Activated naive CD4-positive, alpha-beta T cell treated with anti-CD3 and anti-CD28 coated beads, Interleukin-2, amount 50 U/mL, for 16 hours (primary cell): ENCODE measurements around the gene SYMPK.
"Not testable (repeated sequence)": the region's sequence is repeated elsewhere in the genome, so short reads cannot be mapped to it uniquely, and the experiment has no call there.

Source experiments
- DNase-seq: peaks from one replicate; pipeline ENCODE4 v3.0.0-alpha.2; 2020

Gene SYMPK

GRCh38 chr19:45800070-45800553 is 62.8 kb downstream of the SYMPK start:
- no peak for DNase-seq

GRCh38 chr19:45799541-45799940 is 63.4 kb downstream of the SYMPK start:
- not testable (repeated sequence) for DNase-seq

GRCh38 chr19:45798995-45799517 is 63.9 kb downstream of the SYMPK start:
- DNase-seq: peak; percentile 58

- no peak for DNase-seq
Measured at GRCh38 chr19:45794627-45795026, 68.3 kb downstream of the SYMPK start.

- DNase-seq: no peak
Measured at GRCh38 chr19:45793876-45794275, 69.1 kb downstream of the SYMPK start.

GRCh38 chr19:45793178-45793564 is 69.8 kb downstream of the SYMPK start:
- DNase-seq: no peak

GRCh38 chr19:45792470-45793177 is 70.3 kb downstream of the SYMPK start, which contains the start of gene DMWD:
TSS of gene DMWD (minus strand) at chr19:45792845. CDS start at chr19:45792756, 89 bp downstream.
- peak; percentile 100 for DNase-seq

- no peak for DNase-seq
Measured at GRCh38 chr19:45791744-45792469, 71.0 kb downstream of the SYMPK start.

GRCh38 chr19:45790942-45791341 is 72.0 kb downstream of the SYMPK start:
- DNase-seq: no peak

- DNase-seq: no peak
Measured at GRCh38 chr19:45789035-45789786, 73.7 kb downstream of the SYMPK start.

GRCh38 chr19:45786533-45786894 is 76.4 kb downstream of the SYMPK start:
- DNase-seq: no peak

GRCh38 chr19:45785781-45786532 is 77.0 kb downstream of the SYMPK start:
- no peak for DNase-seq

GRCh38 chr19:45785097-45785496 is 77.8 kb downstream of the SYMPK start:
- DNase-seq: no peak

- no peak for DNase-seq
Measured at GRCh38 chr19:45784096-45784495, 78.9 kb downstream of the SYMPK start.

GRCh38 chr19:45782820-45783785 is 79.8 kb downstream of the SYMPK start:
- DNase-seq: no peak

- no peak for DNase-seq
Measured at GRCh38 chr19:45782162-45782691, 80.7 kb downstream of the SYMPK start, which contains the start of gene DMPK. TSS of gene DMPK (minus strand) at chr19:45782490. CDS start at chr19:45782352, 138 bp downstream.

- no peak for DNase-seq
Measured at GRCh38 chr19:45781214-45782161, 81.5 kb downstream of the SYMPK start.

- no peak for DNase-seq
Measured at GRCh38 chr19:45780448-45781213, 82.3 kb downstream of the SYMPK start.

GRCh38 chr19:45780146-45780447 is 82.8 kb downstream of the SYMPK start:
- DNase-seq: no peak
